Measurements from ENCODE around the gene DEAF1. TPM values are rescaled to one million over a fixed set of nuclear protein-coding genes. Genes with fewer than 3 reads are reported as not detected.

Gene DEAF1
- total and polyA plus RNA-seq, 2 of the 13 experiments (the other 11 are each of a cell fraction or from before 2014, with no cell fraction given), result 22.3 to 29.6 TPM

DNA sequence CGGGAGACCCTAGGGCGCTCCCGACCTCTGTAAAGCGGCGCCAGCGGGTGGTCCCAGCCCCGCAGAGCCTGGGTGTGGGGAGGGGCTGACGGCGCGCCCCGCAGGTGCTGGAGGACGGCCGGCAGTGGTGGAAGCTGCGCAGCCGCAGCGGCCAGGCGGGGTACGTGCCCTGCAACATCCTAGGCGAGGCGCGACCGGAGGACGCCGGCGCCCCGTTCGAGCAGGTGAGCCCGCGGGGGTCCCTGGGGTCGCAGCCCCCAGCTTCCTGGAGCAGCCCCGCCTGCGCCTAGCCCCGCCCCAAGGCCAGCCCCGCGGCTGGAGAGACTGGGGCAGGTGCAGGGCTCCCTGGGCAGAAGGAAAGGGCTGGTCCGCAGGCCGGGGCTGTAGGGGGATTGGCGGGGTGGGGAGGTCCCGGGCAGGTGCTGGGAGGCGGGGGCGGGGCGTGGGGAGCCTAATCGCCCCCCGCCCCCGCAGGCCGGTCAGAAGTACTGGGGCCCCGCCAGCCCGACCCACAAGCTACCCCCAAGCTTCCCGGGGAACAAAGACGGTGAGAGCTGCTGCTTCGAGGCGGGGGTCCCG lies 30.7 kb upstream of the DEAF1 start:
- intact Hi-C loops (cut with micrococcal nuclease; ENCODE audit: unreplicated experiment) (no loop called here), in situ Hi-C loops (cut with HindIII; ENCODE audit: extremely low pct_ligation_motif_present, low pct_unique_long_range_greater_than_20kb) (loop anchor here (5.0 kb wide), 1 partner anchor 68 kb away; no protein-coding TSS in a partner anchor)
- 98% methylated on average over 24 of the region's 53 CpGs for WGBS (ENCODE audit: low lambda C conversion rate)
- no peak overlapping the region for H3K4me3 ChIP-seq (replicated peaks in 1 of 3; ENCODE audit: insufficient read depth in 1 of 3, low read depth in 2 of 3, low read length in 3 of 3)
- DNase-seq (ENCODE audit: low spot score) (no peak), FAIRE-seq (no peak), ATAC-seq (no peak)
- H3K4me2 ChIP-seq (ENCODE audit: low read depth, low read length), result no peak overlapping the region
- no peak overlapping the region for H2AFZ ChIP-seq (ENCODE audit: low read length)
- POLR2A ChIA-PET, result interaction anchor here (1.2 to 12.6 kb wide), 5 partner anchors 13 to 28 kb away, joined by 6 to 203 read pairs (median 10); partner anchors contain the start of genes DEAF1, EPS8L2, TALDO1 and TMEM80
- peaks cover 38% of the 10 kb centered on the region for H3K4me1 ChIP-seq (ENCODE audit: insufficient read depth, low read length)
- CTCF ChIA-PET (ENCODE audit: low intra/inter-chr PET ratio, low total read pairs), result interaction anchor here (1.9 kb wide), 1 partner anchor 29 kb away, joined by 3 read pairs; no protein-coding TSS in a partner anchor
- TF ChIP-seq AGO2 (optimal IDR thresholded peaks at IDR 0.05; ENCODE audit: low read depth, low read length), result peak; percentile 83
- TF ChIP-seq RBFOX2 (IDR thresholded peaks at IDR 0.05; ENCODE audit: low read depth, low read length), result peak; percentile 71
- TF ChIP-seq ZNF326 (CRISPR knock-in tag; IDR thresholded peaks at IDR 0.05; ENCODE audit: borderline replicate concordance), result no peak
- TF ChIP-seq POLR2A (IDR thresholded peaks at IDR 0.05; ENCODE audit: insufficient read depth in 1 of 2, low read depth in 2 of 2, low read length in 2 of 2), result peak in 1 of 2 experiments; percentile 37; a peak in 1 of 4 replicates
- H3K27me3 ChIP-seq (ENCODE audit: control insufficient read depth in 1 of 2, insufficient read depth in 2 of 2, low read length in 2 of 2), result no peaks in the 10 kb centered on the region
- no peaks in the 10 kb centered on the region for H3K79me2 ChIP-seq (ENCODE audit: insufficient read depth, low read length)
- H3K9ac ChIP-seq (ENCODE audit: insufficient read depth, low read depth, low read length), result no peak overlapping the region
- peaks cover 20 to 37% of the 10 kb centered on the region in 2 experiments for H3K36me3 ChIP-seq (replicated peaks in 1 of 2; ENCODE audit: control insufficient read depth in 1 of 2, insufficient read depth in 2 of 2, low read length in 2 of 2)
- H3K9me3 ChIP-seq (ENCODE audit: low read length), result no peaks in the 10 kb centered on the region
- H3K27ac ChIP-seq (ENCODE audit: extremely low read length, insufficient read depth, low read length), result no peak overlapping the region
- H4K20me1 ChIP-seq (ENCODE audit: insufficient read depth, low read length), result peaks cover 3% of the 10 kb centered on the region; the same call in 1 of the 2 replicates
- BruUV-seq (replicated peaks), result no TSS peak

DNA sequence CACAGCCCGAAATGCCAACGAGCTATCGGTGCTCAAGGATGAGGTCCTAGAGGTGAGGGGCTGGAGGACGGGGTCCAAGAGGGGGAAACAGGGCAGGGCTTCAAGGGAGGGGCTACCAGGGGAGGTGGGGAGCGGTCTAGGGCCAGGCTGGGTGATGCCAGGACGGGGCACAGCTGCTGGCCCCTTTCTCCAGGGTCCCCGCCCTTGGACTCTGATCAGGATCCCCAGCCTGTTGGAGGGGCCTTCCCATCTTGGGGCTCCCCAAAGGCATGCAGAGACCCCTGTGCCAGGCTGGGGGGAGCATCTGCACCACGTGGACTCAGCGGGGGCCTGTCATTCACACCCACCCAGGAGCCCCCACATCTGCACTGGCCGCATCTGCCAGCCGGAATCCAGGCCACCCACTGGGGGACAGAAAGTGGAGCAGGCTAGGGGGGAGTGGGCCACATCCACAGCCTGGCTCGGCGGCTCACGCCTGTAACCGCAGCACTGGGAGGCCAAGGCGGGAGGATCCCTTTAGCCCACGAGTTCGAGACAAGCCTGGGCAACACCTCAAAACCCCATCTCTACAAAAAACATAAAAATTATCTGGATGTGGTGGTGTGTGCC lies 29.9 kb upstream of the DEAF1 start:
- no peak for DNase-seq (ENCODE audit: low spot score)
- ChIA-PET CTCF (ENCODE audit: low intra/inter-chr PET ratio, low total read pairs) (no interaction called here), POLR2A (interaction anchor here (1.5 to 12.6 kb wide), 3 partner anchors 12 to 28 kb away, joined by 3 to 203 read pairs (median 61); partner anchors contain the start of genes DEAF1, EPS8L2 and TMEM80)
- no peak overlapping the region for H3K27ac ChIP-seq (ENCODE audit: extremely low read length, insufficient read depth, low read length)
- H3K4me2 ChIP-seq (ENCODE audit: low read depth, low read length), result no peak overlapping the region
- no peak overlapping the region for H3K4me3 ChIP-seq (replicated peaks in 1 of 3; ENCODE audit: insufficient read depth in 1 of 3, low read depth in 2 of 3, low read length in 3 of 3)
- no TSS peak for BruUV-seq (replicated peaks)
- H3K4me1 ChIP-seq (ENCODE audit: insufficient read depth, low read length), result peaks cover 34% of the 10 kb centered on the region
- in situ Hi-C loops (cut with HindIII; ENCODE audit: extremely low pct_ligation_motif_present, low pct_unique_long_range_greater_than_20kb) (loop anchor here (5.0 kb wide), 1 partner anchor 68 kb away; no protein-coding TSS in a partner anchor), intact Hi-C loops (cut with micrococcal nuclease; ENCODE audit: unreplicated experiment) (no loop called here)
- peaks cover 7% of the 10 kb centered on the region; the same call in 1 of the 2 replicates for H4K20me1 ChIP-seq (ENCODE audit: insufficient read depth, low read length)
- TF ChIP-seq PCBP1 (IDR thresholded peaks at IDR 0.05; ENCODE audit: borderline replicate concordance, low read depth, low read length) (0 out of 2 replicates have a peak, but pooled peaks have one; percentile 55), U2AF2 (IDR thresholded peaks at IDR 0.05; ENCODE audit: low read depth, low read length) (no peak), AGO2 (optimal IDR thresholded peaks at IDR 0.05; ENCODE audit: low read depth, low read length) (peak; percentile 43), POLR2A (IDR thresholded peaks at IDR 0.05; ENCODE audit: insufficient read depth in 1 of 2, low read depth in 2 of 2, low read length in 2 of 2) (0 out of 4 replicates have a peak, but pooled peaks of 1 of the 2 experiments have one; percentile 12)
- ATAC-seq, result no peak
- no peak overlapping the region for H2AFZ ChIP-seq (ENCODE audit: low read length)
- 98% methylated on average over 12 of the region's 18 CpGs for WGBS (ENCODE audit: low lambda C conversion rate)
- H3K79me2 ChIP-seq (ENCODE audit: insufficient read depth, low read length), result no peaks in the 10 kb centered on the region
- H3K9ac ChIP-seq (ENCODE audit: insufficient read depth, low read depth, low read length), result no peak overlapping the region
- peaks cover 22 to 44% of the 10 kb centered on the region in 2 experiments for H3K36me3 ChIP-seq (replicated peaks in 1 of 2; ENCODE audit: control insufficient read depth in 1 of 2, insufficient read depth in 2 of 2, low read length in 2 of 2)
- FAIRE-seq, result no peak
- H3K9me3 ChIP-seq (ENCODE audit: low read length), result no peaks in the 10 kb centered on the region
- H3K27me3 ChIP-seq (ENCODE audit: control insufficient read depth in 1 of 2, insufficient read depth in 2 of 2, low read length in 2 of 2), result no peaks in the 10 kb centered on the region
